Activated T-cell treated with anti-CD3 and anti-CD28 coated beads, Interleukin-2, amount 50 U/mL, for 1 hour (primary cell): ENCODE data around the gene NCOR2.

ENCODE experiments used
- DNase-seq: peaks from one replicate; pipeline ENCODE4 v3.0.0-alpha.2; 2020

The NCOR2 gene

DNA sequence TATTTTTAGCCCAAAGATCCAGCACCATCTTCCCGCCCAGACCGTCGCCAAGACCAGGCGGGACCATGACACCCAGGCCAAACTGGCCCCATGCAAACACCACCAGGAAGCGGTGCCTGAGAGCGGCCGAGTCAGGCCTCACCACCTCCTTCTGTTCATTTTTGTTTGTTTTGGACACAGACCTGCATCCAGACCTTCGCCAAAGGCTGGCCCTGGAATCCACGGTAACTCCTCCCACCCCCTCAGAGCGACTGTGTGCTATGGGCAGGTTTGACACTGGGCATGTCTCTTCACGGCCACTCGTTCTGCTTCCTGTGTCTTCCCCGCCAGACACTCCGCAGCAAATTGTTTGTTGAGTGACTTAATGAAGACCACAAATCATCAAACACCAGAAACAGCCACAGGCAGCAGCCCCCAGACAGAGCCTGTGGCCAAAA is 47.1 kb downstream of the NCOR2 start:
- no peak for DNase-seq

DNA sequence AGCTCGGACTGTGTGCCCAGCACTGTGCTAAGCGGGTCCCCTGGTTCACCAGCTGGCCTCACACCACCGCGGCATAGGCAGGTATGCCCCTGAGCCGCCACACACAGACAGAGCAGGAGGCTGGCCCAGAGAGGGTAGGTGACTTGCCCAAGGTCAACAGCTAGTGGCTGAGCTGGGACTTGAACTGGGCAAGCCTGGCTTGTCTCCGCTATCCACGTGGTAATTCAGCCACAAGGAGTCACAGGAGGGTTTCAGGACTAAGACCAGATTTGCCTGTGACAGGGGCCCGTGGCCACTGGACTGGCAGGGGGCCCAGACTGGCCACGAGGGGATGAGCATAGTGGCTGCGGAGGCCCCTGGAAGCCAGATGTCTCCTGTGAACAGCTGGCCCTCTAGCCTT is 47.7 kb downstream of the NCOR2 start:
- no peak for DNase-seq

DNA sequence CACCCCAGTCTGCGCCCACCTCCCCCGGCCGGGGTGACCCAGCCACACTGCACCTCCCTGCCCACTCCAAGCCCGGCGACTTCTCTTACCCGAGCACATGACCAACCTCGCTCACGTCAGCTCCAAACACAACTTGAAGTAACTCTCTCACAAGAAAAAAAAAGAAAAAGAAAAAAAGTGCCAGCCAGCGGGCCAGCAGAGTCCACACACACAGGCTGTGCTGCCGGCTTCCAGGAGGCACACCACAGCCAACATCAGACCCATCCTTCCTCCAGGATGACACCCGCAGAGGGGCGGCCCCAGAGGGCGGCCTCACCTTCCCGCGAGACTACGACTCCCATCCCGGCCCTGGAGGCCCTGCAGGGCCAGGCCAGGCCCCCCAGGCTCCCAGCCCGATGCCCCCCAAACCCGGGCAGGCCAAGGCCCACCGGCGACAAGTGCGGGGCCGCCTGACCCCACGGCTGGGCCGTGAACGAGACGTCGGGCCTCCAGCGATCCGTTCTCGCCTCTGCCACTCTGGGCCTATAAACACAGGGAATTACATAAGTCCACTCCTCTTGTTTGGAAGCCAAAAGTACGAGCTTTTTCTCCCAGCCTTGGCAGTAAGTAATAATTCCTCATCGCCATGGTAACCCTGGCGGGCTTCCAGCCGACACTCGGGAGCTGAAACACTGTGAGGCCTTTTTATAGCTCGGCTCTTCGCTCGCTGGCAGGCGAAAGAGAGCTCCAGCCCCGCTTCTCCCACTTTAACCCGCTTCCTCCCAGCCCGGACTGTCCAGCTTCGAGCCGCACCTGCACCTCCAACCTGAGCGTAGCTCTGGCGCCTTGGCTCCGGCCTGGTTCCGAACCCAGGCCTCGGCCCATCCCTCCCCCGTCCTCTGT is 49.1 kb downstream of the NCOR2 start:
- DNase-seq, result no peak
